ENCODE measurements around the gene AKAP6. TPM values are rescaled to one million over a fixed set of nuclear protein-coding genes. Genes with fewer than 3 reads are reported as not detected.

AKAP6 gene
- polyA plus RNA-seq, 2 donors: 1.5 to 1.6 TPM

DNA sequence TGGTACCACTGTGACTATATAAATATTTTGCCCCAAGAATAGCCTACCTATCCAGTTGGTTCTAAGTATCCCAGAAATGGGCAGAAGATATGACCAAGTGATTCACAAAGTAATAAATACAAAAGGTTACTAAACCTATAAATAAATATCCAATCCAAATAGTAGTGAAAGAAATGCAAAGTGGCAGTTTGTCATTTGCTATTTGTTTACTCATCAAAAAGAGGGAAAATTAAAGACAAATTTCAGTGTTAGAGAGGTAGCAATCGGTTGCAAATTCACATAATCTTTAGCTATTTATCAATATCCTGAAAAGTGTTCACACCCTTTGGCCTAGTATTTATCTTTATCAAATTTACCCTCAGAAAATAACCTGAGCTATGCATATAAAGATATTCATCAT is 473.2 kb downstream of the AKAP6 start:
- Histone ChIP-seq H3K9me3 (ENCODE audit: control insufficient read depth in 2 of 2, insufficient read depth in 1 of 2, low read depth in 1 of 2, low read length in 1 of 2) (peaks cover 0 to 3% of the 10 kb centered on the region in 2 donors), H3K36me3 (ENCODE audit: control insufficient read depth in 2 of 2, insufficient read depth in 2 of 2, low read length in 1 of 2) (no peaks in the 10 kb centered on the region), H3K27ac (ENCODE audit: low read depth in 2 of 2, low read length in 1 of 2) (no peak overlapping the region), H3K4me3 (ENCODE audit: low read depth in 1 of 2, low read length in 2 of 2) (no peak overlapping the region), H3K27me3 (ENCODE audit: control insufficient read depth in 1 of 2, insufficient read depth in 2 of 2, low read length in 2 of 2) (no peaks in the 10 kb centered on the region), H3K4me1 (ENCODE audit: control insufficient read depth in 2 of 2, insufficient read depth in 2 of 2, low read length in 1 of 2) (no peaks in the 10 kb centered on the region)
- WGBS, 2 donors: 85 to 90% methylated on average over 1 of the region's 1 CpG

- H3K36me3 ChIP-seq (ENCODE audit: control insufficient read depth in 2 of 2, insufficient read depth in 2 of 2, low read length in 1 of 2): no peaks in the 10 kb centered on the region
- H3K4me1 ChIP-seq (ENCODE audit: control insufficient read depth in 2 of 2, insufficient read depth in 2 of 2, low read length in 1 of 2): no peaks in the 10 kb centered on the region
- no peaks in the 10 kb centered on the region for H3K27me3 ChIP-seq (ENCODE audit: control insufficient read depth in 1 of 2, insufficient read depth in 2 of 2, low read length in 2 of 2)
- no peak overlapping the region for H3K4me3 ChIP-seq (ENCODE audit: low read depth in 1 of 2, low read length in 2 of 2)
- peaks cover 0 to 3% of the 10 kb centered on the region in 2 donors for H3K9me3 ChIP-seq (ENCODE audit: control insufficient read depth in 2 of 2, insufficient read depth in 1 of 2, low read depth in 1 of 2, low read length in 1 of 2)
- H3K27ac ChIP-seq (ENCODE audit: low read depth in 2 of 2, low read length in 1 of 2): no peak overlapping the region
- 80 to 81% methylated on average over 2 of the region's 2 CpGs for WGBS, 2 donors
Observed at GRCh38 chr14:32805979-32806378, 476.9 kb downstream of the AKAP6 start.

GRCh38 chr14:32808644-32809043 is 479.5 kb downstream of the AKAP6 start:
- Histone ChIP-seq H3K9me3 (ENCODE audit: control insufficient read depth in 2 of 2, insufficient read depth in 1 of 2, low read depth in 1 of 2, low read length in 1 of 2) (no peaks in the 10 kb centered on the region), H3K4me1 (ENCODE audit: control insufficient read depth in 2 of 2, insufficient read depth in 2 of 2, low read length in 1 of 2) (no peaks in the 10 kb centered on the region), H3K27ac (ENCODE audit: low read depth in 2 of 2, low read length in 1 of 2) (no peak overlapping the region), H3K4me3 (ENCODE audit: low read depth in 1 of 2, low read length in 2 of 2) (no peak overlapping the region), H3K36me3 (ENCODE audit: control insufficient read depth in 2 of 2, insufficient read depth in 2 of 2, low read length in 1 of 2) (no peaks in the 10 kb centered on the region), H3K27me3 (ENCODE audit: control insufficient read depth in 1 of 2, insufficient read depth in 2 of 2, low read length in 2 of 2) (no peaks in the 10 kb centered on the region)
- WGBS, 2 donors: 12 to 29% methylated on average over 4 of the region's 4 CpGs

- no peak overlapping the region for H3K27ac ChIP-seq (ENCODE audit: low read depth in 2 of 2, low read length in 1 of 2)
- WGBS, 2 donors: 39 to 49% methylated on average over 2 of the region's 2 CpGs
- no peaks in the 10 kb centered on the region for H3K9me3 ChIP-seq (ENCODE audit: control insufficient read depth in 2 of 2, insufficient read depth in 1 of 2, low read depth in 1 of 2, low read length in 1 of 2)
- H3K27me3 ChIP-seq (ENCODE audit: control insufficient read depth in 1 of 2, insufficient read depth in 2 of 2, low read length in 2 of 2): no peaks in the 10 kb centered on the region
- H3K36me3 ChIP-seq (ENCODE audit: control insufficient read depth in 2 of 2, insufficient read depth in 2 of 2, low read length in 1 of 2): no peaks in the 10 kb centered on the region
- no peaks in the 10 kb centered on the region for H3K4me1 ChIP-seq (ENCODE audit: control insufficient read depth in 2 of 2, insufficient read depth in 2 of 2, low read length in 1 of 2)
- no peak overlapping the region for H3K4me3 ChIP-seq (ENCODE audit: low read depth in 1 of 2, low read length in 2 of 2)
Observed at GRCh38 chr14:32809255-32809654, 480.2 kb downstream of the AKAP6 start.

DNA sequence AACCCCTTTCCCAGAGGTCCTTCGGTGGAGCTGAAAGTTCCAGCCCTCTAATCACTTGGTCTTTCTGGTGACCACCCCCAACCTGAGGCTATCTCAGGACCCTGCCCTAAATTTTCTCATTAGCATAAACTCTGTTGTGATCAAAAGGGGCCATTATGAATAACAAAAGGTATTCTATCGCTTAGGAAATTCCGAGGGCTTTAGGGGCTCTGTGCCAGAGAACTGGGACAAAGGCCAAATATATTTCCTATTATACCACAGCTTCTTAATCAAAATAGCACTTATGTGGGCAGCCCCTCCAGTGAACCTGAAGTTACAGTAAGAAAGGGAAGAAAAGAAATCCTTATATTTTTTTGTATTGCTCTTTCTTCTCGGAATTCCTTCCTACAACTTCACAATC is 484.3 kb downstream of the AKAP6 start:
- Histone ChIP-seq H3K9me3 (ENCODE audit: control insufficient read depth in 2 of 2, insufficient read depth in 1 of 2, low read depth in 1 of 2, low read length in 1 of 2) (no peaks in the 10 kb centered on the region), H3K4me3 (ENCODE audit: low read depth in 1 of 2, low read length in 2 of 2) (no peak overlapping the region), H3K27ac (ENCODE audit: low read depth in 2 of 2, low read length in 1 of 2) (no peak overlapping the region), H3K4me1 (ENCODE audit: control insufficient read depth in 2 of 2, insufficient read depth in 2 of 2, low read length in 1 of 2) (no peaks in the 10 kb centered on the region), H3K27me3 (ENCODE audit: control insufficient read depth in 1 of 2, insufficient read depth in 2 of 2, low read length in 2 of 2) (no peaks in the 10 kb centered on the region), H3K36me3 (ENCODE audit: control insufficient read depth in 2 of 2, insufficient read depth in 2 of 2, low read length in 1 of 2) (no peaks in the 10 kb centered on the region)
- WGBS, 2 donors: 52 to 64% methylated on average over 4 of the region's 4 CpGs

GRCh38 chr14:32814721-32815120 is 485.6 kb downstream of the AKAP6 start:
- Histone ChIP-seq H3K27me3 (ENCODE audit: control insufficient read depth in 1 of 2, insufficient read depth in 2 of 2, low read length in 2 of 2) (no peaks in the 10 kb centered on the region), H3K4me3 (ENCODE audit: low read depth in 1 of 2, low read length in 2 of 2) (no peak overlapping the region), H3K27ac (ENCODE audit: low read depth in 2 of 2, low read length in 1 of 2) (no peak overlapping the region), H3K9me3 (ENCODE audit: control insufficient read depth in 2 of 2, insufficient read depth in 1 of 2, low read depth in 1 of 2, low read length in 1 of 2) (no peaks in the 10 kb centered on the region), H3K4me1 (ENCODE audit: control insufficient read depth in 2 of 2, insufficient read depth in 2 of 2, low read length in 1 of 2) (no peaks in the 10 kb centered on the region), H3K36me3 (ENCODE audit: control insufficient read depth in 2 of 2, insufficient read depth in 2 of 2, low read length in 1 of 2) (no peaks in the 10 kb centered on the region)
- 72 to 79% methylated on average over 1 of the region's 1 CpG for WGBS, 2 donors

- Histone ChIP-seq H3K27ac (ENCODE audit: low read depth in 2 of 2, low read length in 1 of 2) (no peak overlapping the region), H3K9me3 (ENCODE audit: control insufficient read depth in 2 of 2, insufficient read depth in 1 of 2, low read depth in 1 of 2, low read length in 1 of 2) (no peaks in the 10 kb centered on the region), H3K4me3 (ENCODE audit: low read depth in 1 of 2, low read length in 2 of 2) (no peak overlapping the region), H3K27me3 (ENCODE audit: control insufficient read depth in 1 of 2, insufficient read depth in 2 of 2, low read length in 2 of 2) (no peaks in the 10 kb centered on the region), H3K4me1 (ENCODE audit: control insufficient read depth in 2 of 2, insufficient read depth in 2 of 2, low read length in 1 of 2) (no peaks in the 10 kb centered on the region), H3K36me3 (ENCODE audit: control insufficient read depth in 2 of 2, insufficient read depth in 2 of 2, low read length in 1 of 2) (no peaks in the 10 kb centered on the region)
Observed at GRCh38 chr14:32816588-32816987, 487.5 kb downstream of the AKAP6 start.

- Histone ChIP-seq H3K4me3 (ENCODE audit: low read depth in 1 of 2, low read length in 2 of 2) (no peak overlapping the region), H3K36me3 (ENCODE audit: control insufficient read depth in 2 of 2, insufficient read depth in 2 of 2, low read length in 1 of 2) (no peaks in the 10 kb centered on the region), H3K27me3 (ENCODE audit: control insufficient read depth in 1 of 2, insufficient read depth in 2 of 2, low read length in 2 of 2) (no peaks in the 10 kb centered on the region), H3K9me3 (ENCODE audit: control insufficient read depth in 2 of 2, insufficient read depth in 1 of 2, low read depth in 1 of 2, low read length in 1 of 2) (no peaks in the 10 kb centered on the region), H3K4me1 (ENCODE audit: control insufficient read depth in 2 of 2, insufficient read depth in 2 of 2, low read length in 1 of 2) (no peaks in the 10 kb centered on the region), H3K27ac (ENCODE audit: low read depth in 2 of 2, low read length in 1 of 2) (no peak overlapping the region)
- WGBS, 2 donors: 46 to 66% methylated on average over 2 of the region's 2 CpGs
Observed at GRCh38 chr14:32817780-32818179, 488.7 kb downstream of the AKAP6 start.

GRCh38 chr14:32818581-32818980 is 489.5 kb downstream of the AKAP6 start:
- WGBS, 2 donors: 85 to 93% methylated on average over 4 of the region's 4 CpGs
- H3K4me3 ChIP-seq (ENCODE audit: low read depth in 1 of 2, low read length in 2 of 2): no peak overlapping the region
- no peak overlapping the region for H3K27ac ChIP-seq (ENCODE audit: low read depth in 2 of 2, low read length in 1 of 2)
- no peaks in the 10 kb centered on the region for H3K36me3 ChIP-seq (ENCODE audit: control insufficient read depth in 2 of 2, insufficient read depth in 2 of 2, low read length in 1 of 2)
- H3K9me3 ChIP-seq (ENCODE audit: control insufficient read depth in 2 of 2, insufficient read depth in 1 of 2, low read depth in 1 of 2, low read length in 1 of 2): no peaks in the 10 kb centered on the region
- no peaks in the 10 kb centered on the region for H3K4me1 ChIP-seq (ENCODE audit: control insufficient read depth in 2 of 2, insufficient read depth in 2 of 2, low read length in 1 of 2)
- no peaks in the 10 kb centered on the region for H3K27me3 ChIP-seq (ENCODE audit: control insufficient read depth in 1 of 2, insufficient read depth in 2 of 2, low read length in 2 of 2)

- Histone ChIP-seq H3K27me3 (ENCODE audit: control insufficient read depth in 1 of 2, insufficient read depth in 2 of 2, low read length in 2 of 2) (no peaks in the 10 kb centered on the region), H3K27ac (ENCODE audit: low read depth in 2 of 2, low read length in 1 of 2) (no peak overlapping the region), H3K36me3 (ENCODE audit: control insufficient read depth in 2 of 2, insufficient read depth in 2 of 2, low read length in 1 of 2) (no peaks in the 10 kb centered on the region), H3K4me3 (ENCODE audit: low read depth in 1 of 2, low read length in 2 of 2) (no peak overlapping the region), H3K4me1 (ENCODE audit: control insufficient read depth in 2 of 2, insufficient read depth in 2 of 2, low read length in 1 of 2) (no peaks in the 10 kb centered on the region), H3K9me3 (ENCODE audit: control insufficient read depth in 2 of 2, insufficient read depth in 1 of 2, low read depth in 1 of 2, low read length in 1 of 2) (no peaks in the 10 kb centered on the region)
- 71 to 84% methylated on average over 1 of the region's 1 CpG for WGBS, 2 donors
Observed at GRCh38 chr14:32820181-32820580, 491.1 kb downstream of the AKAP6 start.

Measured in esophagus (tissue), 2 donors.